Lower leg skin (tissue), 3 donors: Measurements from ENCODE around the gene REV3L.

Source experiments
- POLR2A ChIP-seq, 2 donors: fragments of 450-650 bp; IDR thresholded peaks; one replicate each; pipeline ENCODE4 v1.6.1; 2016 to 2017; ENCODE audit warnings: antibody characterized with exemption in 2 of 2, mild to moderate bottlenecking in 1 of 2, moderate library complexity in 1 of 2
- TF ChIP-seq, protein P1 (sequence below), 3 donors: fragments of 450-650 bp; IDR thresholded peaks; one replicate each; pipeline ENCODE4 v1.5.1; 2016; ENCODE audit warnings: antibody characterized with exemption in 3 of 3, mild to moderate bottlenecking in 3 of 3, moderate library complexity in 2 of 3

DNA sequence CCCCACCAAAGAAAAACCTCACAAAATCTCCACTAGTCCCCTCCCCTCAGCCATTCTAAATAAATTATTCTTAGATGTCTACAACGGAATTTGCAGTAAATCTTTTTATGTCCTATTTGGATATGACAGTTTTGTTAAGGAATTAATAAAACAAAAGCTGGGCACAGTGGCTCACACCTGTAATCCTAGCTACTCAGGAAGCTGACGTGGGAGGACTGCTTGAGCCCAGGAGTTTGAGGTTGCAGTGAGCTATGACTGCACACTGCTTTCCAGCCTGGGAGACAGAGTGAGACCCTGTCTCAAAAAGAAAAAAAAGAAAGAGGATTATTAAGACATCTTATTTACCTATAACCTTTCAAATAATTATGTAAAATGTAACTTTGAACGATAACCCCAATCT, 230.3 kb downstream of the REV3L start:
- TF ChIP-seq, protein P1, sequence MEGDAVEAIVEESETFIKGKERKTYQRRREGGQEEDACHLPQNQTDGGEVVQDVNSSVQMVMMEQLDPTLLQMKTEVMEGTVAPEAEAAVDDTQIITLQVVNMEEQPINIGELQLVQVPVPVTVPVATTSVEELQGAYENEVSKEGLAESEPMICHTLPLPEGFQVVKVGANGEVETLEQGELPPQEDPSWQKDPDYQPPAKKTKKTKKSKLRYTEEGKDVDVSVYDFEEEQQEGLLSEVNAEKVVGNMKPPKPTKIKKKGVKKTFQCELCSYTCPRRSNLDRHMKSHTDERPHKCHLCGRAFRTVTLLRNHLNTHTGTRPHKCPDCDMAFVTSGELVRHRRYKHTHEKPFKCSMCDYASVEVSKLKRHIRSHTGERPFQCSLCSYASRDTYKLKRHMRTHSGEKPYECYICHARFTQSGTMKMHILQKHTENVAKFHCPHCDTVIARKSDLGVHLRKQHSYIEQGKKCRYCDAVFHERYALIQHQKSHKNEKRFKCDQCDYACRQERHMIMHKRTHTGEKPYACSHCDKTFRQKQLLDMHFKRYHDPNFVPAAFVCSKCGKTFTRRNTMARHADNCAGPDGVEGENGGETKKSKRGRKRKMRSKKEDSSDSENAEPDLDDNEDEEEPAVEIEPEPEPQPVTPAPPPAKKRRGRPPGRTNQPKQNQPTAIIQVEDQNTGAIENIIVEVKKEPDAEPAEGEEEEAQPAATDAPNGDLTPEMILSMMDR (IDR thresholded peaks at IDR 0.05), result no peak
- no peak for TF ChIP-seq POLR2A (IDR thresholded peaks at IDR 0.05)
